DND-41 (cell line): Measurements from ENCODE around the gene FAM169A.

Source experiments
- ATAC-seq: fragments of 200-7000 bp; cut with Tn5 transposase; 3 replicates; pipeline ENCODE4 v1.9.1; 2021; ENCODE audit warnings: low read depth; ENCODE audit not compliant: insufficient read depth
- DNase-seq: peaks from one replicate; pipeline ENCODE4 v3.0.0-alpha.2; 2020
- H2AFZ ChIP-seq: 2 replicates; pipeline ENCODE4 v1.6.0; 2012; ENCODE audit warnings: low read depth, low read length
- H3K27ac ChIP-seq: 2 replicates; pipeline ENCODE4 v1.5.1; 2012; ENCODE audit warnings: low read length, inconsistent platforms
- H3K27me3 ChIP-seq: fragments of 200-600 bp; sonication (generic); 2 replicates; pipeline ENCODE4 v1.6.0; 2012; ENCODE audit warnings: low read length, mild to moderate bottlenecking, inconsistent platforms; ENCODE audit not compliant: insufficient read depth, poor library complexity
- H3K36me3 ChIP-seq: 2 replicates; pipeline ENCODE4 v1.5.1; 2012; ENCODE audit warnings: low read length, inconsistent platforms; ENCODE audit not compliant: insufficient read depth
- H3K4me1 ChIP-seq: 2 replicates; pipeline ENCODE4 v1.5.1; 2012; ENCODE audit warnings: mild to moderate bottlenecking, low read length; ENCODE audit not compliant: insufficient read depth
- H3K4me2 ChIP-seq: 2 replicates; pipeline ENCODE4 v1.6.0; 2012; ENCODE audit warnings: mild to moderate bottlenecking, moderate library complexity, low read length, inconsistent platforms; ENCODE audit not compliant: insufficient read depth
- H3K4me3 ChIP-seq, 2 experiments: fragments of 200-600 bp in 1 of 2; shearing (Covaris generic) in 1 of 2; 2 replicates each; pipeline ENCODE4 v1.5.1; 2012 to 2016; ENCODE audit warnings: inconsistent platforms in 2 of 2, low read length in 2 of 2, mild to moderate bottlenecking in 2 of 2, low read depth in 1 of 2, moderate library complexity in 1 of 2
- H3K79me2 ChIP-seq: 2 replicates; pipeline ENCODE4 v1.6.0; 2012; ENCODE audit warnings: low read length, inconsistent platforms; ENCODE audit not compliant: insufficient read depth
- H3K9ac ChIP-seq: 2 replicates; pipeline ENCODE4 v1.6.0; 2012; ENCODE audit warnings: low read depth, mild to moderate bottlenecking, inconsistent platforms, low read length, moderate library complexity
- H3K9me3 ChIP-seq: 2 replicates; pipeline ENCODE4 v1.5.1; 2012; ENCODE audit warnings: low read length, moderate library complexity, mild to moderate bottlenecking, inconsistent platforms; ENCODE audit not compliant: insufficient read depth, severe bottlenecking
- H4K20me1 ChIP-seq: 2 replicates; pipeline ENCODE4 v1.6.0; 2012; ENCODE audit warnings: low read length; ENCODE audit not compliant: insufficient read depth
- EZH2 ChIP-seq: IDR thresholded peaks from 3 replicates; pipeline ENCODE4 v1.6.1; 2012; ENCODE audit warnings: borderline replicate concordance, low read depth, mild to moderate bottlenecking, moderate library complexity, low read length, inconsistent platforms; ENCODE audit not compliant: severe bottlenecking
- TF ChIP-seq, protein P1 (sequence below): IDR thresholded peaks from 2 replicates; pipeline ENCODE4 v1.5.1; 2012; ENCODE audit warnings: borderline replicate concordance, low read length, moderate library complexity, mild to moderate bottlenecking; ENCODE audit not compliant: poor library complexity, severe bottlenecking; ENCODE audit errors: extremely low read depth

FAM169A gene

DNA sequence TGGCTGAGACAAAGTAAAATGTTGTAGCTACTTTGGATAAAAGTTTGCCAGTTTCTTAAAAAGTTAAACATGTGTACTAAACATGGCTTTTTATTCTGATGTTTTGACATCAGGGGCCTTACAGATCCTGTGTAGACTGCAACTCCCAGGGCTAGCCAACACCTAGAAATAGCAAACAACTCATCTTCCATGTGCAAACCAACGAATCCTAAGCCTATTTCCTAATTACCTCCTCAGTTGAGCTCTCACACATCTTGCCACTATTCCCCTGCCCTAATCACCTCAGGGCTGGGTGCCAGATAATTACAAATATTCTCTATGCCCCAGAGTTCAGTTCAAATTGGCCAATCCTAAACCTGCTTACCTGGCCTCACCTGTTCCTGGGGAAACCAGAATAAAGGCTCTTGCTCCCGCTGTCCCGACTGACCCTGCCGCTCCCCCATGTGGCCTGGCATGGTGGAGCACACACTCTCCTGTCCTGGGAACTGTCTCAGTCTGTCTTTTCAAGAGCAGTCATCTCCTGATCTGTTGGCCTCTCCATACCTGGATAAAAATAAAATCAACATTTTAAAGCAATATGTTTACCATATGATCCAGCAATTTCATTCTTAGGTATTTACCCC lies 37.1 kb upstream of the FAM169A start:
- H2AFZ ChIP-seq = no peak overlapping the region
- no peaks in the 10 kb centered on the region for H3K27me3 ChIP-seq
- no peaks in the 10 kb centered on the region for H3K9me3 ChIP-seq
- H3K79me2 ChIP-seq = no peaks in the 10 kb centered on the region
- no peak for ATAC-seq
- TF ChIP-seq, protein P1, sequence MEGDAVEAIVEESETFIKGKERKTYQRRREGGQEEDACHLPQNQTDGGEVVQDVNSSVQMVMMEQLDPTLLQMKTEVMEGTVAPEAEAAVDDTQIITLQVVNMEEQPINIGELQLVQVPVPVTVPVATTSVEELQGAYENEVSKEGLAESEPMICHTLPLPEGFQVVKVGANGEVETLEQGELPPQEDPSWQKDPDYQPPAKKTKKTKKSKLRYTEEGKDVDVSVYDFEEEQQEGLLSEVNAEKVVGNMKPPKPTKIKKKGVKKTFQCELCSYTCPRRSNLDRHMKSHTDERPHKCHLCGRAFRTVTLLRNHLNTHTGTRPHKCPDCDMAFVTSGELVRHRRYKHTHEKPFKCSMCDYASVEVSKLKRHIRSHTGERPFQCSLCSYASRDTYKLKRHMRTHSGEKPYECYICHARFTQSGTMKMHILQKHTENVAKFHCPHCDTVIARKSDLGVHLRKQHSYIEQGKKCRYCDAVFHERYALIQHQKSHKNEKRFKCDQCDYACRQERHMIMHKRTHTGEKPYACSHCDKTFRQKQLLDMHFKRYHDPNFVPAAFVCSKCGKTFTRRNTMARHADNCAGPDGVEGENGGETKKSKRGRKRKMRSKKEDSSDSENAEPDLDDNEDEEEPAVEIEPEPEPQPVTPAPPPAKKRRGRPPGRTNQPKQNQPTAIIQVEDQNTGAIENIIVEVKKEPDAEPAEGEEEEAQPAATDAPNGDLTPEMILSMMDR = peak; percentile 24
- no peak for TF ChIP-seq EZH2
- H3K36me3 ChIP-seq = no peaks in the 10 kb centered on the region
- H3K4me3 ChIP-seq = no peak overlapping the region
- H3K27ac ChIP-seq = no peak overlapping the region
- no peaks in the 10 kb centered on the region for H3K4me1 ChIP-seq
- DNase-seq = no peak
- H3K4me2 ChIP-seq = no peak overlapping the region
- H3K9ac ChIP-seq = no peak overlapping the region
- no peaks in the 10 kb centered on the region for H4K20me1 ChIP-seq

- Histone ChIP-seq H3K79me2 (no peaks in the 10 kb centered on the region), H3K4me3 (no peak overlapping the region), H3K4me1 (no peaks in the 10 kb centered on the region), H3K27me3 (no peaks in the 10 kb centered on the region), H3K36me3 (no peaks in the 10 kb centered on the region), H3K9me3 (no peaks in the 10 kb centered on the region), H4K20me1 (no peaks in the 10 kb centered on the region), H3K9ac (no peak overlapping the region), H3K27ac (no peak overlapping the region), H2AFZ (no peak overlapping the region), H3K4me2 (no peak overlapping the region)
- ATAC-seq (no peak), DNase-seq (no peak)
- TF ChIP-seq, protein P1 = no peak
- no peak for TF ChIP-seq EZH2
Measured at GRCh38 chr5:74897049-74897448, 30.9 kb upstream of the FAM169A start.

DNA sequence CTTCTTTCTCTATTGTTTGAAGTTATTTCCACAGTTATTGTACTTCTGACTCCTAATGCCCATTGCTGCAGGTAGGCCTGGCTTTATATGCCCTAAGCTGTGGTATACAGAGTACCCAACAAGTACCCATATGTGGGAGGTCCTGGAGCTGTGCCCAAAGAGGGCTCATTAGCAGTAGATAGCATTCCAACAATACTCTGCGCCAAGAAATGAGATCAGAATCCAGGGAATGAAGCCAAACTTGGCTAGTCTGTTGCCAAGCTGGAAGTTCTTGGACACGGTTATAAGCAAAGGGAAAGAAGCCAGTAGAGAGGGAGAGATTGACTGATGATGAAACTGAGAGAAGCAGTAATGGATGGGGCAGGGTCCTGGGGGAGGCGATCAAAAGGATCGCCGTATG lies 29.7 kb upstream of the FAM169A start:
- Histone ChIP-seq H3K27ac (no peak overlapping the region), H3K4me3 (no peak overlapping the region), H2AFZ (no peak overlapping the region), H3K79me2 (no peaks in the 10 kb centered on the region), H4K20me1 (no peaks in the 10 kb centered on the region), H3K27me3 (no peaks in the 10 kb centered on the region), H3K9ac (no peak overlapping the region), H3K36me3 (no peaks in the 10 kb centered on the region), H3K4me2 (no peak overlapping the region), H3K4me1 (no peaks in the 10 kb centered on the region), H3K9me3 (no peaks in the 10 kb centered on the region)
- DNase-seq = no peak
- TF ChIP-seq EZH2 = no peak
- TF ChIP-seq, protein P1 = no peak
- ATAC-seq = no peak

GRCh38 chr5:74894351-74894750 lies 28.2 kb upstream of the FAM169A start:
- no peaks in the 10 kb centered on the region for H4K20me1 ChIP-seq
- H2AFZ ChIP-seq = no peak overlapping the region
- TF ChIP-seq EZH2 = no peak
- TF ChIP-seq, protein P1 = no peak
- no peaks in the 10 kb centered on the region for H3K27me3 ChIP-seq
- H3K9me3 ChIP-seq = no peaks in the 10 kb centered on the region
- H3K4me1 ChIP-seq = no peaks in the 10 kb centered on the region
- ATAC-seq (no peak), DNase-seq (no peak)
- H3K27ac ChIP-seq = no peak overlapping the region
- H3K4me2 ChIP-seq = no peak overlapping the region
- no peak overlapping the region for H3K4me3 ChIP-seq
- no peaks in the 10 kb centered on the region for H3K79me2 ChIP-seq
- H3K36me3 ChIP-seq = no peaks in the 10 kb centered on the region
- H3K9ac ChIP-seq = no peak overlapping the region
